Parathyroid adenoma (tissue), 2 donors: Measurements from ENCODE around the gene NGEF.

ENCODE experiments used
- H2AFZ ChIP-seq: fragments of 300-600 bp; sonication (generic); one replicate; pipeline ENCODE4 v1.7.0; 2017; ENCODE audit warnings: antibody characterized with exemption, mild to moderate bottlenecking
- H3K27ac ChIP-seq: fragments of 300-600 bp; sonication (generic); one replicate; pipeline ENCODE4 v1.7.0; 2017
- H3K27me3 ChIP-seq: fragments of 300-600 bp; sonication (generic); one replicate; pipeline ENCODE4 v1.7.0; 2017; ENCODE audit warnings: low read length; ENCODE audit not compliant: control insufficient read depth, insufficient read depth
- H3K36me3 ChIP-seq: fragments of 300-600 bp; sonication (generic); one replicate; pipeline ENCODE4 v1.7.0; 2017; ENCODE audit warnings: low read length; ENCODE audit not compliant: control insufficient read depth, insufficient read depth
- H3K4me1 ChIP-seq: fragments of 300-600 bp; sonication (generic); one replicate; pipeline ENCODE4 v1.7.0; 2017; ENCODE audit warnings: control low read depth
- H3K4me2 ChIP-seq: fragments of 300-600 bp; sonication (generic); one replicate; pipeline ENCODE4 v1.7.0; 2017; ENCODE audit warnings: low read length
- H3K4me3 ChIP-seq: fragments of 300-600 bp; sonication (generic); one replicate; pipeline ENCODE4 v1.7.0; 2017; ENCODE audit warnings: low read depth, low read length
- H3K79me2 ChIP-seq: fragments of 300-600 bp; sonication (generic); one replicate; pipeline ENCODE4 v1.7.0; 2017; ENCODE audit warnings: control low read depth
- H3K9ac ChIP-seq: fragments of 300-600 bp; sonication (generic); one replicate; pipeline ENCODE4 v1.7.0; 2017; ENCODE audit warnings: mild to moderate bottlenecking
- H3K9me3 ChIP-seq: fragments of 300-600 bp; sonication (generic); one replicate; pipeline ENCODE4 v1.7.0; 2017; ENCODE audit warnings: low read length; ENCODE audit not compliant: control insufficient read depth
- CTCF ChIP-seq: fragments of 300-600 bp; sonication (generic); IDR thresholded peaks from one replicate; pipeline ENCODE4 v1.7.0; 2017; ENCODE audit warnings: antibody characterized with exemption, mild to moderate bottlenecking
- donor health status: primary hyperparathyroidism.

Gene NGEF

GRCh38 chr2:232897598-232898408, 115.3 kb downstream of the NGEF start:
- no peak overlapping the region for H3K9ac ChIP-seq
- no peak overlapping the region for H2AFZ ChIP-seq
- TF ChIP-seq CTCF, result no peak
- H3K4me3 ChIP-seq, result no peak overlapping the region
- H3K79me2 ChIP-seq, result no peaks in the 10 kb centered on the region
- H3K27me3 ChIP-seq, result no peaks in the 10 kb centered on the region
- H3K27ac ChIP-seq, result no peak overlapping the region
- H3K4me2 ChIP-seq, result no peak overlapping the region
- no peaks in the 10 kb centered on the region for H3K4me1 ChIP-seq
- no peaks in the 10 kb centered on the region for H3K9me3 ChIP-seq
- no peaks in the 10 kb centered on the region for H3K36me3 ChIP-seq

- no peak for TF ChIP-seq CTCF
- no peak overlapping the region for H3K27ac ChIP-seq
- H3K4me1 ChIP-seq, result no peaks in the 10 kb centered on the region
- no peak overlapping the region for H3K9ac ChIP-seq
- H3K4me3 ChIP-seq, result no peak overlapping the region
- no peak overlapping the region for H3K4me2 ChIP-seq
- H3K27me3 ChIP-seq, result no peaks in the 10 kb centered on the region
- H2AFZ ChIP-seq, result no peak overlapping the region
- no peaks in the 10 kb centered on the region for H3K9me3 ChIP-seq
- H3K36me3 ChIP-seq, result no peaks in the 10 kb centered on the region
- H3K79me2 ChIP-seq, result no peaks in the 10 kb centered on the region
These were observed 116.1 kb downstream of the NGEF start for GRCh38 chr2:232896720-232897597.

- no peak overlapping the region for H3K9ac ChIP-seq
- peaks cover 4% of the 10 kb centered on the region for H3K4me1 ChIP-seq
- no peak overlapping the region for H3K27ac ChIP-seq
- no peaks in the 10 kb centered on the region for H3K79me2 ChIP-seq
- no peaks in the 10 kb centered on the region for H3K36me3 ChIP-seq
- TF ChIP-seq CTCF, result no peak
- no peak overlapping the region for H2AFZ ChIP-seq
- H3K9me3 ChIP-seq, result no peaks in the 10 kb centered on the region
- no peak overlapping the region for H3K4me3 ChIP-seq
- H3K4me2 ChIP-seq, result no peak overlapping the region
- H3K27me3 ChIP-seq, result no peaks in the 10 kb centered on the region
These were observed 116.9 kb downstream of the NGEF start for GRCh38 chr2:232896111-232896510.

- Histone ChIP-seq H3K4me3 (no peak overlapping the region), H3K79me2 (no peaks in the 10 kb centered on the region), H3K9ac (no peak overlapping the region), H3K4me1 (peaks cover 4% of the 10 kb centered on the region), H3K36me3 (no peaks in the 10 kb centered on the region), H3K4me2 (no peak overlapping the region), H2AFZ (no peak overlapping the region), H3K27ac (no peak overlapping the region), H3K27me3 (no peaks in the 10 kb centered on the region), H3K9me3 (no peaks in the 10 kb centered on the region)
- no peak for TF ChIP-seq CTCF
These were observed 118.3 kb downstream of the NGEF start for GRCh38 chr2:232894746-232895145.
